ENCODE results near the gene DEGS2. TPM values are rescaled to one million over a fixed set of nuclear protein-coding genes. Genes with fewer than 3 reads are reported as not detected.

The DEGS2 gene
- total and polyA plus RNA-seq, 2 of the 13 experiments (the other 11 are each of a cell fraction or from before 2014, with no cell fraction given) = 0.09 TPM

DNA sequence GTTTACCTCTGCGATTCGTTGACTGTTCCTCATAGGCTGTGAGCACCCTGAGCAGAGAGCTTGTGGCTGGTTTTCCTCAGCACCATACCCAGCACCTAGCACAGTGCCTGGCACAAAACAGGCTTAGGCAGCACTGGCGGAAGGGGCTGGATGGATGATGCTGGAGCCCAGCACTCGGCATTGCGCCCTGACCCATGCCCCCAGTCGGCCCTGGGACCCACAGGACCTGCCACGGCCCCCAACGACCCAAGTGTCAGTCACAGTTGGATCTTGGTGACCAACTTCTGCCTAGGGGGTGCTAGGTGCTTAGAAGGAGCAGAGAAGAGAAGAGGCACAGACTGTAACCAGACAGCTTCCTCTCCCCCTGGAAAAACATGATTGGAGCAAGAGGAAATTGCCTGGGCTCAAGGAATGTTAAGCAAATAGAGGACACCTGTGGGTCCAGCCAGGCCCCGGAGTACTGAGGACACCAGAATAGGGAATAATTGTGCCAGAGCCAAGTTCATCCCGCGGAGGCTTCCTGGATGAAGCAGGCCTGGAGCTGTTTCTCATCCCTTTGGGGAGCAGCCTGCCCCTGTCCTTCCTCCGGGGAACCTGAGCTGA is 31.5 kb downstream of the DEGS2 start:
- Histone ChIP-seq H3K79me2 (ENCODE audit: insufficient read depth, low read length) (no peaks in the 10 kb centered on the region), H4K20me1 (ENCODE audit: insufficient read depth, low read length) (no peaks in the 10 kb centered on the region), H3K27ac (ENCODE audit: extremely low read length, insufficient read depth, low read length) (no peak overlapping the region), H3K36me3 (replicated peaks in 1 of 2; ENCODE audit: control insufficient read depth in 1 of 2, insufficient read depth in 2 of 2, low read length in 2 of 2) (peaks cover 8 to 15% of the 10 kb centered on the region in 2 experiments; a peak in 4 of 5 replicates), H3K4me3 (replicated peaks in 1 of 3; ENCODE audit: insufficient read depth in 1 of 3, low read depth in 2 of 3, low read length in 3 of 3) (no peak overlapping the region), H3K27me3 (ENCODE audit: control insufficient read depth in 1 of 2, insufficient read depth in 2 of 2, low read length in 2 of 2) (no peaks in the 10 kb centered on the region), H2AFZ (ENCODE audit: low read length) (no peak overlapping the region), H3K9ac (ENCODE audit: insufficient read depth, low read depth, low read length) (no peak overlapping the region), H3K4me2 (ENCODE audit: low read depth, low read length) (no peak overlapping the region), H3K4me1 (ENCODE audit: insufficient read depth, low read length) (peaks cover 20% of the 10 kb centered on the region), H3K9me3 (ENCODE audit: low read length) (no peaks in the 10 kb centered on the region)
- ChIA-PET POLR2A (no interaction called here), CTCF (ENCODE audit: low intra/inter-chr PET ratio, low total read pairs) (no interaction called here)
- intact Hi-C loops (cut with micrococcal nuclease; ENCODE audit: unreplicated experiment) = no loop called here
- TF ChIP-seq TRIM24 (CRISPR knock-in tag; IDR thresholded peaks at IDR 0.05) (no peak), KLF9 (CRISPR knock-in tag; IDR thresholded peaks at IDR 0.05; ENCODE audit: low read depth) (no peak), MXD1 (CRISPR knock-in tag; IDR thresholded peaks at IDR 0.05) (no peak), HDAC2 (CRISPR knock-in tag; IDR thresholded peaks at IDR 0.05) (no peak)
- in situ Hi-C loops (cut with HindIII; ENCODE audit: extremely low pct_ligation_motif_present, low pct_unique_long_range_greater_than_20kb) = no loop called here
- 94% methylated on average over 11 of the region's 12 CpGs for WGBS (ENCODE audit: low lambda C conversion rate)
- DNase-seq (ENCODE audit: low spot score) = no peak
- no peak for FAIRE-seq
- BruUV-seq (replicated peaks) = no TSS peak
- no peak for ATAC-seq

- Histone ChIP-seq H3K9ac (ENCODE audit: insufficient read depth, low read depth, low read length) (no peak overlapping the region), H3K27ac (ENCODE audit: extremely low read length, insufficient read depth, low read length) (no peak overlapping the region), H3K36me3 (replicated peaks in 1 of 2; ENCODE audit: control insufficient read depth in 1 of 2, insufficient read depth in 2 of 2, low read length in 2 of 2) (peaks cover 5 to 8% of the 10 kb centered on the region in 2 experiments; a peak in 4 of 5 replicates), H3K79me2 (ENCODE audit: insufficient read depth, low read length) (no peaks in the 10 kb centered on the region), H3K4me2 (ENCODE audit: low read depth, low read length) (no peak overlapping the region), H4K20me1 (ENCODE audit: insufficient read depth, low read length) (no peaks in the 10 kb centered on the region), H3K4me1 (ENCODE audit: insufficient read depth, low read length) (peaks cover 17% of the 10 kb centered on the region), H3K27me3 (ENCODE audit: control insufficient read depth in 1 of 2, insufficient read depth in 2 of 2, low read length in 2 of 2) (no peaks in the 10 kb centered on the region), H3K9me3 (ENCODE audit: low read length) (no peaks in the 10 kb centered on the region), H2AFZ (ENCODE audit: low read length) (no peak overlapping the region), H3K4me3 (replicated peaks in 1 of 3; ENCODE audit: insufficient read depth in 1 of 3, low read depth in 2 of 3, low read length in 3 of 3) (no peak overlapping the region)
- TF ChIP-seq NCOA5 (CRISPR knock-in tag; IDR thresholded peaks at IDR 0.05) (no peak), TCF12 (IDR thresholded peaks at IDR 0.05) (no peak), TCF12 (CRISPR knock-in tag; IDR thresholded peaks at IDR 0.05) (no peak), RFXANK (CRISPR knock-in tag; IDR thresholded peaks at IDR 0.05) (no peak)
- BruUV-seq (replicated peaks) = no TSS peak
- 89% methylated on average over 10 of the region's 13 CpGs for WGBS (ENCODE audit: low lambda C conversion rate)
- ATAC-seq (no peak), FAIRE-seq (no peak), DNase-seq (ENCODE audit: low spot score) (no peak)
- in situ Hi-C loops (cut with HindIII; ENCODE audit: extremely low pct_ligation_motif_present, low pct_unique_long_range_greater_than_20kb) (no loop called here), intact Hi-C loops (cut with micrococcal nuclease; ENCODE audit: unreplicated experiment) (no loop called here)
- ChIA-PET CTCF (ENCODE audit: low intra/inter-chr PET ratio, low total read pairs) (no interaction called here), POLR2A (no interaction called here)
Measured at GRCh38 chr14:100126401-100126800, 33.0 kb downstream of the DEGS2 start.

Measured in HepG2 (cell line).